Measurements from ENCODE around the gene CLPSL1.

Gene CLPSL1

GRCh38 chr6:35795453-35796071, 14.7 kb downstream of the CLPSL1 start:
- no peak overlapping the region for H3K4me3 ChIP-seq (ENCODE audit: low read length)
- TF ChIP-seq, protein P1, sequence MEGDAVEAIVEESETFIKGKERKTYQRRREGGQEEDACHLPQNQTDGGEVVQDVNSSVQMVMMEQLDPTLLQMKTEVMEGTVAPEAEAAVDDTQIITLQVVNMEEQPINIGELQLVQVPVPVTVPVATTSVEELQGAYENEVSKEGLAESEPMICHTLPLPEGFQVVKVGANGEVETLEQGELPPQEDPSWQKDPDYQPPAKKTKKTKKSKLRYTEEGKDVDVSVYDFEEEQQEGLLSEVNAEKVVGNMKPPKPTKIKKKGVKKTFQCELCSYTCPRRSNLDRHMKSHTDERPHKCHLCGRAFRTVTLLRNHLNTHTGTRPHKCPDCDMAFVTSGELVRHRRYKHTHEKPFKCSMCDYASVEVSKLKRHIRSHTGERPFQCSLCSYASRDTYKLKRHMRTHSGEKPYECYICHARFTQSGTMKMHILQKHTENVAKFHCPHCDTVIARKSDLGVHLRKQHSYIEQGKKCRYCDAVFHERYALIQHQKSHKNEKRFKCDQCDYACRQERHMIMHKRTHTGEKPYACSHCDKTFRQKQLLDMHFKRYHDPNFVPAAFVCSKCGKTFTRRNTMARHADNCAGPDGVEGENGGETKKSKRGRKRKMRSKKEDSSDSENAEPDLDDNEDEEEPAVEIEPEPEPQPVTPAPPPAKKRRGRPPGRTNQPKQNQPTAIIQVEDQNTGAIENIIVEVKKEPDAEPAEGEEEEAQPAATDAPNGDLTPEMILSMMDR (conservative IDR thresholded peaks at IDR 0.05; ENCODE audit: low read depth, low read length) = no peak
- DNase-seq (ENCODE audit: low read depth) = no peak

DNA sequence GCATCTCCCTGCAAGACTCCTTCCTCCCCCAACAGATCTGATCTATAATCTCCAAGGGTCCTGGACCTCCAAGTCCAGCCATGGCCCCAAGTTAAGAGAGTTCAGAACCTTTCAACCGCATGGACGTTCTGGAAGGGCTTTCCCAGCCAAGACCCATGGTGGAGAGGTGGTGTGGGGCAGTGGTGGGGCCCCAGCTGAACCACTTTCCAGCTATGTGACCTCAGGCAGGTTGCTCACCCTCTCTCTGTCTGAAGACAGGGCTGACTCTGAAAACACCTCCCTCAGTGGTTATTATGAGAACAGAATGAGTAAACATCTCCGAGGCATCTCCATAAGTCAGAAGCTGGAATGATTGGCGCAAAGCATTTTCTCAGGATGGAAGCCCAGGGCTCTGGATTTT, 15.4 kb downstream of the CLPSL1 start:
- no peak for DNase-seq (ENCODE audit: low read depth)
- TF ChIP-seq, protein P1 (conservative IDR thresholded peaks at IDR 0.05; ENCODE audit: low read depth, low read length) = no peak
- H3K4me3 ChIP-seq (ENCODE audit: low read length) = no peak overlapping the region

GRCh38 chr6:35797837-35798526, 17.2 kb downstream of the CLPSL1 start:
- TF ChIP-seq, protein P1 (conservative IDR thresholded peaks at IDR 0.05; ENCODE audit: low read depth, low read length) = no peak
- no peak for DNase-seq (ENCODE audit: low read depth)
- no peak overlapping the region for H3K4me3 ChIP-seq (ENCODE audit: low read length)

DNA sequence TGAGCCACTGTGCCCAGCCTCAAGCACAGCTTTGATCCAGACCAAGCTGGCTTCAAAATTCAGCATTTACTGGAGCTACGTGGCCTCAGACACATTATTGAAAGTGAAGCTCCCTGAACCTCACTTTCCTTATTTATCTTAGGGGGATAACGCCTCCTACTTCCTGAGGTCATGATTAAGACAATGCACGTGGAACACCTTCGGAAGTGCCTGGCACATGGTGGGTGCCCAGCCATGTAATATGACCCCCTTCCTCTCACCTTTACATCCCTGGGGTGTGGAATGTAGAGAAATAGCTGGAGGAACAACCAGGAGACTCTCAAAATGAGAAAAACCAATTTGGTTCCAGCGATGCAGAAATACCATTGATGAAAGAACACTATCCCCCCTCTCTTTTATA, 17.9 kb downstream of the CLPSL1 start:
- DNase-seq (ENCODE audit: low read depth) = no peak
- TF ChIP-seq, protein P1 (conservative IDR thresholded peaks at IDR 0.05; ENCODE audit: low read depth, low read length) = no peak
- no peak overlapping the region for H3K4me3 ChIP-seq (ENCODE audit: low read length)

GRCh38 chr6:35801148-35801547, 20.3 kb downstream of the CLPSL1 start:
- TF ChIP-seq, protein P1 (conservative IDR thresholded peaks at IDR 0.05; ENCODE audit: low read depth, low read length) = no peak
- no peak for DNase-seq (ENCODE audit: low read depth)
- H3K4me3 ChIP-seq (ENCODE audit: low read length) = no peak overlapping the region

DNA sequence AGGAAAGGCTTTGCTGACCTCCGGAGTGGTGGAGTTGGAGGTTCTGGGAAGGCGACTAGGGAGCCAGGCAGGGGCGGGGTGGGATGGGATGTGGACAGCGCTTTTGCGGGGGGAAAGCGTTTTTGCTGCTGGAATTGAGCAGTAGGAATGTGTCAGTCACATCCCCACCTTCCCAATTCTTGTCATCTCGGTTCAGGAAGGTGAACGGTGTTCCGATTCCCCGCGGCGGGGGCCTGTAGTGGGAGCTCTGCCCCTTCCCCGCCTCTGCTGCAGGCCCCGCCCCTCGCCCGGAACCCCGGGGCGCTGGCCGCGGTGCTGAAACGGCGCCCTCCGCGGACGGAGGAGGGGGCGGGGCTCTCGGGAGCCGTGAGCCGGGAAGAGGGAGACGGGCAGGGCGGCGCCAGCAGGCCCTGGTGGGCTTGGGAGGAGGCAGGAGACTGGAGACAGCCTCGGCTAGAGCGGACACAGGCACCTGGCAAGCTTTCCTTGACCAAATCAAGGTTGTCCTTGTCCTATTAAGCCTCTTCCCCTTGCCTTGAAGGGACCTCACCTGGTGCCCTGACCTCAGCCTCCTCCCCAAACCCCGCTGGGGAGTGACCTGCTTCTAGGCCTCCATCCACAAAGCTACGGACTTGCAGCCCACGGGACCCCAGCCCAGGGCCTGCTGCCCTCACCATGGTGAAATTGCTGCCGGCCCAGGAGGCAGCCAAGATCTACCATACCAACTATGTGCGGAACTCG, 24.3 kb downstream of the CLPSL1 start, which contains the start of gene LHFPL5:
LHFPL5 (plus strand) TSS at position 357 of the 741 bp plus-strand sequence; CDS start at position 676, 319 bp downstream.
- TF ChIP-seq, protein P1 (conservative IDR thresholded peaks at IDR 0.05; ENCODE audit: low read depth, low read length) = peak; percentile 11
- DNase-seq (ENCODE audit: low read depth) = no peak
- peak within 1 kb of the TSS; percentile 46 for H3K4me3 ChIP-seq (ENCODE audit: low read length)
